Activated naive CD8-positive, alpha-beta T cell treated with anti-CD3 and anti-CD28 coated beads, Interleukin-2, amount 50 U/mL, for 16 hours (primary cell): ENCODE data around the gene IFNA5.
A peak's percentile ranks its signal among the peaks of the same experiment; 100 is the strongest.

Source experiments
- DNase-seq: peaks from one replicate; pipeline ENCODE4 v3.0.0-alpha.2; 2020; ENCODE audit warnings: low read depth, low spot score

The IFNA5 gene

DNA sequence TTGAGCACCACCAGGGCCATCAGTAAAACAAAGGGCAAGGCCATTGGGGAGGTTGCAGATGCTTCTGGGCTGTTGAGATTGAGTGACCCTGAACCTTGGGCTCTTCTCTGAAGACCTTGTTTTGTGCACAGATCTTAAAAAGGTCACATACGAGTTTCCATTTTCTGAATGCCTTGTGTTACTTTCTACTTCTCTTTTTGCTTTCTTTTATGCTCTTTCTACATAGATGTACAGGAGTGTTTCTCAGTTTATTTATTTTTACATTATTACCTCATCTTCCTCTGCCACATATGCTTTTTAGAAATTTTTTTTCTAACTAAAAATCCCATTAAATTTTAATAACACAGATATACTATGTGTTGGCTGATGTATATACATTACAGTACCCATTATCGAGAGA is at the start of gene IFNA5:
TSS of gene IFNA5 (minus strand) at position 101 of the 400 bp plus-strand sequence. CDS start at position 44, 57 bp downstream.
- no peak for DNase-seq

DNA sequence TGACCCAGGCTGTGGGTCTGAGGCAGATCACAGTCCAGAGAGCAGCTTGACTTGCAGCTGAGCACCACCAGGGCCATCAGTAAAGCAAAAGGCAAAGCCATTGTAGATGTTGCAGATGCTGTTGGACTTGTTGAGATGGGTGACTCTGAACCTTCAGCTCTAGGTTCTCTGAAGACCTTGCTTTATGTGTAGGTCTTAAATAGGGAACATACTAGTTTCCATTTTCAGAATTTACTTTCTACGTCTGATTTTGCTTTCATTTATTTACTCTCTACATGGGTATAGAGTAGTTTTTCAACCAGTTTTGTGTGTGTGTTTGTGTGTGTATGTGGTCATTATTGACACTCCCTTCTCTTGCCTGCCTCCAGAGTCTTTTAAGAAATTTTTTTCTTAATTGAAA is 45.7 kb upstream of the IFNA5 start, which contains the start of gene IFNA6:
TSS of gene IFNA6 (minus strand) at position 101 of the 400 bp plus-strand sequence. CDS start at position 101, 0 bp downstream.
- no peak for DNase-seq

DNA sequence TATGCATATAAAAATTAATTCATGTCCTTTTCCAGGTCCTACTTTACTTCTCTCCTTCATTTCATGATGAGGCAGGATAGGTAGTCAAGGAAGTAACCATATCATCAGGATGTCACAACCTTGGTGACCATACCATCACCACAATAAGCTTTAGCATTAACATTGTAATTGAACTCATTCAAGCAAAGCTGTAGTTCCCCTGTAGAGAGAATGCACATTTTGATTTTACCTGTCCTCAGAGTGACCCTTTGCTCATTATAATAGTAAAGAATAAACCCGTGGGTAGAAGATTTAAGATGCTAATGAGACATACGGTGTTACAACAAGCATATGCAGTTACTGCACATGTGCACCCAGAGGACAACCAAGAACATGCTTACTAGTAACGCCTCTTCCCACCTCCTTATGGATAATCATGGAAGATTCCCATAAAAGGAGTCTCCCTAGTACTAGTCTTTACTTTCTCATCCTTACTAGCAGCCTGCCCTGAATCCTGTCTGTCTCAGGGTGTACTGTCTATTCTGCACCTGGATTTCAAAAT is 43.4 kb upstream of the IFNA5 start:
- no peak for DNase-seq

DNA sequence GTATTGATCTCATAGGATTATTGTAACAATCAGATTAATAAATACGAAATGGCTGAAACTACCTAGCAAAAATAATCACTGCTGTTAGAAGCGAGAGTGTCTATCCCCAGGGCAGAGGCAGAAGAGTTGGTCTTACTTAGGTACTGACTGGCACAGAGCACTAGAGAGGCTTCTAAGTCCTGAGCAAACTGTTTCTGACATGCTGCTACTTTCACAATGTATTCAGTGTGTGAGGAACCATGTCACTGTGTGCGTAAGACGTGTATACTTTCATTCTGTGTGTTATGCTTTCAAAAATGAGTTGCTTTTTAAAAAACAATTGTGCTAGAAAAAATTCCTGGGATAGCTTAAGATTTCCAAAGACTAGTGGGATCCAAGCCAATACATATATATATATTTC is 35.6 kb upstream of the IFNA5 start:
- DNase-seq, result no peak

DNA sequence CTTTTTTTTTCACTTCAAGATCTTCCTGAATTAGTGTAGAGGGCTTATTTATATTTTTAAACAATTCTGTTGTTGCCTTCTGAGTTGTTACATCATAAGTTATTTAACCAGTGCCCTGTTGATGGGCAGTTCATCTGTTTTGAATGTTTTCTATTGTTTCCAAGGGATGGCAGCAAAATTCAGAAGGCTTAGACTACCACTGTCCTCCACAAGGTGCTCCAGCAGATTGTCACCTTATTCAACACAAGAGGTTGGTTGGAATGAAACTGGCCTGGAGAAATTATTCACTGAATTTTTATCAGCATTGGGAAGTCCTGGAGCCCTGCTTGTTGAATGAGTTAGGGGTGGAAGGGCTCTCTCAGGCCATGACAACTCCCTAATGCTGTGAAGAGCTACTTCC is 31.3 kb upstream of the IFNA5 start:
- no peak for DNase-seq

DNA sequence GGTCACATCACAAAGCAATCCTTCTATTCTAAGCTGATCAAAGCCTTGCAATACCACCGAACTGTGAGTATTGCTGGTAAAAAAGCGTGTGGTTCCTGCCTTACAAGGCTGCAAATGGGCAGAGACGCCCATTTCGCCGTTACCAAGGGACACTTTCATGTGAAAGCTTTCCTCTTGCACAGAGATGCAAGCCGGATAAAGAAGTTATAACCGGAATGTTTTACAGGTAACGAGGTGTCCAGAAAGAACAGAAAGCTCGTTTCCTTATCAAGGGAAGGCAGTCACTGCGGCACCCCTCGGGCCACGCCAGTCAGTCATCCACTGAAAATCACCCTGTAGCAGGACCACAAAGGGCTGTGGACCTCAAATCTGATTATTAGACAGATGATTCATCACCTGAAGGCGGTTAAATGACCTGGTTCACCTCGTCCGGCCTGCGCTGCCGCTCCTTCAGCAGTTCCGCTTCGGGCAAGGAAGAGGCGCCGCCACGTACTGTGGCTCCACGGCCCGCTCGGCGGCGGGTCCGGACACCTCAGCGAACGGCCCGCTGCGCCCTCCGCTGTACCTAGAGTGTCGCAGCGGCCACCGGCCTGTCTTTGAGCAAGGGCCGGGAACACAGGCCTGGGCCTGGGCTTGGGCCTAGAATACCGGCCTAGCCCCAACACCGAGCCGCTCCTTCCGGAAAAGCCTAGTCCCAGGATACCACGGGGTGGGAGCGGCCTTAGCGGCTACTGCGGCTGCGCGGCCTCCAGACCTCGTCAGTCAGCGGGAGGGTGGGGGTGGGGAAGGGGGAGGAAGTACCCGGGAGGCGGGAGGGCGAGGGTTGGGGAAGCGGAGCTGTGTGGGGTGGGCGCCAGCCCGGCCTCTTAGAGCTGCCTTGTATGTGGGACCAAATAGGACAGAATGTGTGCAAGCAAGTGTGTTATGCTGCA is 29.9 kb upstream of the IFNA5 start, which contains the start of gene KLHL9:
TSS of gene KLHL9 (minus strand) at position 704 of the 932 bp plus-strand sequence. CDS start at position 159, 545 bp downstream.
- DNase-seq, result peak; percentile 65

DNA sequence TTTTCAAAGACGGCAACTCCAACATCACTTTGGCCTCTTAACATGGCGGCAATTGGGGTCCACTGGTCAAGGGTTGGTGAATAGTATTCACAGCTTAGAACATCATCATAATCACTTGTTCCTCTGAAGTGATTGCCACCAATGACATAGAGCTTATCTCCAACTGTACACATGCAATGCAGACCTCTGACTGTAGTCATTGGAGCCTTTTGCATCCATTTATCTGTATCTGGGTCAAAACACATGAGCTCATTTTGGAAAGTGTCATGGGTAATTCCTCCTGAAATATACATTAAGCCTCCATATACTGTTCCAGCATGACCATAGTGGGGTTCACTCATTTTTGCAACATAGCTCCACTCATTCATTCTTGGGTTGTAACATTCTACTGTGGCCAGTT is 28.1 kb upstream of the IFNA5 start:
- no peak for DNase-seq

DNA sequence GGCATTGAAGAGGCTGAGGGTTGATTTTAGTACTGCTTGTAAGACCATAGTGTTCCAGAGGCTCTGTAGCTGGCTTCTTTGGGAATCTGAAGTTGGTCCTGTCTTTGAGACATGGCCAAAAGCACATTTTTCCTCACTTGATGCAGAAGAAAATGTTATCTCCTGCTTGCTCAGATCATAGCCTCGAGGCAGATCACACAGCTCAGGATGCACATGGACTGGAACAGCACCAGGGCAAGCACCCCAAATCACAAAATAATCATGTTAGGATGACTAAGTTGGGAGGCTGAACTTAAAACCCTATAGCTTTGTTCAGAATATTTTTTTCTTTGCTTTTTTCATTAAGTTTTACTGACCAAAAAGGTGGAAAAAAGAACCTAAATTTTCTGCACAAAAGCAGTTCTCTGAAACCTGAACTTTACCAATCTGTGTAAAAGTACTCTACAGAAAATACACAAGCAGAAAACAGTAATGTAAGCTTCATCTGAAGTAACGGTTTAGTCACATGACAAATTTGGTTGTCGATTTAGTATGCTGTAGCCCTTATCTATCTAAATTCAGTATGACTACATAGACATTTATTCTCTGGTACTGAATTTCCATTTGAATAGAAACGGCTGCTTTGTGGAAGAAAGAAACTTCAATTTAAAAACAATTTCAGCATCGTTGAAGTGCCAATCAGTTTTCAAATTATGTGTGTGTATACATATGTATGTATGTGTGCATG is 26.7 kb upstream of the IFNA5 start:
- DNase-seq, result no peak

DNA sequence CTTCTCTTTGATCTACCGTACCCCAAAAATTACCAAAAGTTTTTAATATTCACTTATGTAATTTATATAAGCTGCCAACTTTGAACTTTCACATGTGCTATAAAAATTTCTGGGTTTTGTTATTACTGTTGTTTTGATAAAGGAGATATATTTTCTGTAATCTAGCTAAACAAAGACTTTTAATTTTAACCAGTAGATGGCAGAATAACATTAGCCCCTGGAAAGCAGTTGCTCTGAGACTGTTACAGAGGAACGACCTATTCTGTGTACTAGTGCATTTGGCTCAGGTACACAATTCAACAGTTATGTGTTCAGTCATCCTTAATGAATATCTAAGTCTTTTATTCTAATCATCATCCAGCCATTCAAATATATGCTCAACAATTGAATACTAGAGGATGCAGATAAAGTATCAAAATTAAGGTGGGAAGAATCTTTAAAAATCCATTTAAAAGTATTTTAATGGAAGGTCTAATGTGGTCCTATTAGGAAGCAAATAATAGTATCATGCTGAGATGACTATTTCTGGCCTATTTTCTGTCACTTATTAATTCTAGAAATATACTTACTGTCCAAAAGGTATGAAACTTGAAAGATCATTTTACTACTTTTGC is 21.5 kb upstream of the IFNA5 start:
- DNase-seq, result no peak

DNA sequence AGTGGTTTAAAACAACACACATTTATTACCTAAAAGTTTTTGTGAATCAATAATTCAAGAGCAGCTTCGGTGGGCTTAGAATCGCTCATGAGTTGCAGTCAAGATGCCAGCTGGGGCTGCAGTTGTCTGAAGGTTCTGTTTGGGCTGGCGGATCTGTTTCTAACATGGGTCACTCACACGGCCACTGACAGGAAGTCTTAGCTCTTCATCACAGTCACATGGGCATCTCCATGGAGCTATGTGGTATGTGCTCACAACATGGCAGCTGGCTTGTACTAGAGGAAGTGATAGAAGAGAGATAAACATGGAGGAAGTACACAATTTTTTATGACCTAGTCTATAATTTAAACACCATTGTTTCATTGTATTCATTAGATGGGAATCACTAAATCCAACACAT is 18.9 kb upstream of the IFNA5 start:
- DNase-seq, result no peak

DNA sequence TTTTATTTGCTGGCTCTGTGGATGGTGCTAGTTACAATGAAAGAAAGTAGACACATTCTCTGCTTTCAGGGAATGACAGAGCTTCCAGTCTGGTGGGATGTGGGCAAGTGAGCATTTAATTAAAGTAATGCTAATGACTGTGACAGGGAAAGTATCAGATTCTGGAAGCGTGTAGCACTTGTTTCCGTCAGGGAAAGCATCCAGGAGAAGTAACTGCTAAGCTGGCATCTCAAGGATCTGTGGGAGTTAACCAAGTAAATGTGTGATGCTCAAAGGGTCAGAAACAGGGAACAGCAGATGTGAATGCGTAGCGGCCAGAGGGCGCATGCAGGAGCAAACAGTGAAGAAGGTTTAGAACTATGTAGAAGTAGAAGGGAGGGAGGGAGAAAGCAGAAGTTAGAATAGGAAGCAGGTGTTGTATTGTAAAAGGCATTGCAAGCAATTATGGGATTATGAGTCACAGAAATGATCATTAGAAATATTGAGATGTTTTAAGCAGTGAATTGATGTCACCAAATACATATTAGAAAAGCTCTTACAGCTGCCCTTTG is 17.9 kb upstream of the IFNA5 start:
- DNase-seq, result no peak

DNA sequence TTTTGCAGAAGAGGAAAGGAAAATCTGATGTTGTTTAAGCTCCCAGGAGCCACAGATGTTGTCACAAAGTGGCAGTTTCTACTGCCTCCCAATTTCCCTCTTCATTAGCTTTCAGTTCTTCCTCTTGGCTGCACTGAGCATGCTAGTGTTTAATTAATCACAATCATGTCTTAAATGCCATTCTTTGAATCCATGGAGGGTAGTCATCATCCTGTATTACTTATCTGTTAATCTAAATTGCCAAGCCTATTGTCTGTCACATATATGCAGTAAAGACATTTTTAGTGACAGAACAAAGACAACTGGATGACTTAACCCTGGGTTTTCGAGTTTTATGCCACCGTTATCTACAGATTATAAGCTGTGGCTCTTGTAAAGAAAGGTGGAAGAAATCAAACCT is 15.4 kb upstream of the IFNA5 start:
- DNase-seq, result no peak

DNA sequence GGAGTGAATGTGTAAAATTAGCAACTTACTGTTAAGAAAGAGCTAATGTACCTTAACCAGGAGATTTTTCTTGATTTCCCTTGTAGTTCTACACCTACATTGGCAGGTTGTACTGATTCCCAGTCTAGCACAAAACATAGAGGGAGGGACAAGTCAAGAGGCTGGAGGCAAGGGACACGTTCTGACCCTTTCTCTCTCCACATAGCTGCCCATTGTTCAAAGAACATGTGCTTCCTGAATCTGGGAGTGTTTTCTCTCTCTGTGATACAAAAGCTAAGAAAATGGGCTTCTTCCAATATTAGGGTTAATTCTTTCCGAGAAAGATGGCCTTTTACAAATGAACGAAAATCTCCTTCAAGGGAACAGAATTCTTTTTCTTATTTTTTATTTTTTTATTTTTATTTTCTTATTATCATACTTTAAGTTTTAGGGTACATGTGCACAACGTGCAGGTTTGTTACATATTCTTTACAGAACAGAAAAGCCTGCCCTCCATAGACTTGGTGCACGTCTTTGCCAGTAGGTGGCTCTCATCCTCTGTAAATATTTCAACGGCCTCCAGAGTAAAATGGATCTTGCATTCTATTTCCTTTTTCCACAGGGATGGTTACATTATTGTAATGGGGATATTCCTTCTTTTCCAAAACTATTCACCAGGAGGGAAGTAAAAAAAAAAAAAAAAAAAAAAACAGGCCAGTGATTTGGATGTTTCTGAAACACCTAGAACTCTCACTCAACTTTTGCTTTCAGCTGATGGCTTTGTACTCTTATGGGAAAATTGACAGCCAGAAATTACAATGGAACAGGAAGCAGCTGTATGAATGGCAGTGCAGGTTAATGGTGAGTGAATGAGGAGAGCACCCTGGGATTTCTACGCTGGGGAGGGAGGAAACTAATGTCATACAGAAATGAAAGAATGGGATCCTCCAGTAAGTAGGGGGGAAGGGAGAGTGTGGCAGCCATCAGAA is 13.1 kb upstream of the IFNA5 start:
- no peak for DNase-seq

DNA sequence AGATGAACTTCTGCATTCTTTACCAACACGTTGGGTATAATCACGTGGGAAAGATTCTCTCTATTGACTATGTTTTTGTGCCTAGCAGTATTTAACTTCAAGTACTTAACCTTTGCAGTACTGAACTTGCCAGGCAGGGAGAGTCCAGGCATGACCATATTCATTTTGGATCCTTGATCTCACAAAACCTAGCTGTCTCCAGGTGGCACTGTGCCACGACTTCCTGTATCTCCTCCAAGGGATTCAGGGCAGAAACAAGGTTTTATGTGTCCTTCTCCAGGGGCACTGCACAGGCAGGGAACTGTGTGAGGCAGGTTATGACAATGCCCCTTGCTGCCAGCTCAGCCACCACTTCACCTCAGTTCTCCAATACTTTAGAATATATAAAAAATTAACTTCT is 11.7 kb upstream of the IFNA5 start:
- no peak for DNase-seq

DNA sequence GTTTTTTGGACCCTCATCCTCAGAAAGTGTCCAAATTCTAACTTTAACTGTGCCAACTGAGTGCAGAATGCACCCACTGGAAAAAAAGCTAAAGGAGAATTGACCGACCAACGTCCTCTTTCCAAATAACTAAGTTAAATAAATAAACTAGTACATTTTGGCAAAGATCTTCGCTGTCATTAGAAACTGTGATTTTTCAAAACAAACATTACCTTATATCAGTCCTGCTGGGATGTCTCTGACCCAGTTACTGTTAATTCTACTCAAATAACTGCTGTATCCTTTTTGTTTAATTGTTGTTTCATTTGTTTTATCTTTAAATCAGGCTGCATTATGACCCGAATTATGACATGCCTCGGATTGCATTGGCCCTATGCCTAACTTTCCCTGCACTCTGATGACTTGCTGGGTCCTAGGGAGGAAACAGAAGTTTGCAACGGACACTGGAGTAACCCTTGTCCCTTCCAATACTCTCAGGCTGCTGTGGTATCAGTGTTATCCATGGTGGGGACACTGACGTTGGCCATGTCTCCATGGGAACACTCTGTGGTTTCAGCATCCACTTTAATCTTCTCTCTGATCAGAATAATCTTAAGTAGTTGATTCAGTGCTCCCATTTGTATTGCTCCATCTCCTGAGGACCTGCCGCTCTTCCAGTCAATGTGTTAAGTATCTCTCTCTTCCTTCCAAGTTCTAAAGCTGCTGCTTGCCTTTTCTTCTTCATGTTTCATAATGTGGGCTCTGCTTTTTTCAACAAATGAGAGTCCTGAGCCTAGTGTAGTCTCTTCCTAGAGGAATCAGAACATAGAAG is 11.1 kb upstream of the IFNA5 start:
- no peak for DNase-seq

DNA sequence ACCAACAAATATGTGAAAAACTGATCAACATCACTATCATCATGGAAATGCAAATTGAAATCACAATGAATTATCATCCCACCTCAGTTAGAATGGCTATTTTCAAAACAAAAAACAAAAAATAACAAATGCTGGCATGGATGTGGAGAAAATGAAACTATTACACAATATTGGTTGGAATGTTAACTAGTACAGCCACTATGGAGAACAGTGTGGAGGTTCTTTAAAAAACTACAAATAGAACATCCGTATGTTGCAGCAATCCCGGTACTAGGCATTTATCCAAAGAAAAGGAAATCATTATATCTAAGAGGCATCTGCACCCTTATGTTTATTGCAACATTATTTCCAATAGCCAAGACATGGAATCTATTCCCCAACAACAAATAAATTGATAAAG is 9.0 kb upstream of the IFNA5 start:
- DNase-seq, result no peak

DNA sequence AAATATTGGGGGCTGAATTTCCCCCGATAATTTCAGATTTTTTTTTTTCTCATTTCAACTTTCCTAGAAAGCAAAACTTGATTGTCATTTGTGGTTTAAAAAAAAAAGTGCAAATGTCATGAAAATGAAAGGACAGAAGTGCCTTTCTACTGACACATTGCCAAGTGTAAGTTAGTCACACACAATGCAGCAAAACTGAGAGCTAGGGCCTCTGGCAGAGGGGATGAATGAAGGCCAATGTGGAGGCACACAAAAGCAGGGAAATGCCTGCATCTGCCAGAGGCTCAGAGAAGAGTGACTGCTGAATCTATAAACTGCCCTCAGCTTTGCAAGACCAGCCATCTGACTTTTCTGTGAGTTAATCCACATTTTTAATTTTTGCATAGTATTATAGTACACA is 6.8 kb upstream of the IFNA5 start:
- DNase-seq, result no peak

DNA sequence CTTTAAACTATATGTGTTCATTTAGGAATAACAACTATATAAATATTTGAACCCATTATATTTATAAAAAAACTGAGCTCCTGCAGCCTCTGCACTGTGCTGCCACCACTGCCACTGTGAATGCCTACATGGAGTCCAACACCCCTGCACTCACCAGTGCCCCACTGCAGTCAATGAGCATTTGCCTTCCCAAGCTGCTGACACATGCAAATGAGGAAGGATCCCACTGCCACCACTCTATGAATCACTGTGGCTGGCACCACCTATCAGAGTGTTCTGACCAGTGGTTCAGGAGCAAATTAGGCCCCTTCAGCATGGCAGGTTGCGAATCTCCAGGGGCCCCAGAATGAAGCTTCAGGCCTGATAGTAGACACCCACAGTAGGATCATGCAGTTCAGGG is 9.1 kb downstream of the IFNA5 start:
- no peak for DNase-seq

DNA sequence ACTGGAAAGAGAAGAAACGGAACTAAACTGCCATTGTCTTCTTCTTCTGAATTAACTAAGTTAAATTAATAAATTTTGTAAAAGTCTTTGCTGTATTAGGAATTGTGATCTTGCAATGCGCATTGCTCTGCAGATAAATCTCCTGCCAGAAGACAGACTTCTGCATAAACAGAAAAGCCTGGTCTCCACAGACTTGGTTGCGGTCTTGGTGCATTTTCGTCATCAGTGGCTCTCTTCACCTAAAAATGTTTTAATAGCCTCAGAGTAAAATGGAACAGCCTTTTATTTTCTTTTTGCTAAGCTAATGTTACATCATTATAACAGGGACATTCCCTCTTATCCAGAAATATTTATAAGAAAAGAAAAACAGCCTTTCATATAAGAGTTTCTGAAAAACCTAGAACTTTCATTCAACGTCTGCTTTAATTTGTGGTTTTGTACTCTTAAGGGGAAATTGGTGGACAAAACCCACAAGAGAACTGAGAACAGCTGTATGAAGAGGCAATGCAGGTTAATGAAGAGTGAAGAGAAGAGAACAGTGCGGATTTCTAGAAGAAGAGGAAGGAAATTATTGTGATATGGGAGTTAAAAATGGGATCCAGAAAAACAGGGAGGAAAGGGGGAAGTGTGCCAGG is 10.1 kb downstream of the IFNA5 start:
- DNase-seq, result no peak
